Neural progenitor cell (in vitro differentiated cells): ENCODE data around the gene LDLRAD4.

Experiments
- CTCF ChIP-seq: fragments of 200-600 bp; sonication (generic); IDR thresholded peaks from 2 replicates; pipeline ENCODE4 v1.5.1; 2017; ENCODE audit warnings: antibody characterized with exemption, mild to moderate bottlenecking
- EZH2 ChIP-seq: fragments of 200-600 bp; sonication (generic); IDR thresholded peaks from 2 replicates; pipeline ENCODE4 v1.6.1; 2017; ENCODE audit warnings: antibody characterized with exemption, mild to moderate bottlenecking, moderate library complexity

- TF ChIP-seq EZH2 (no peak), CTCF (no peak)
Observed at GRCh38 chr18:13572721-13573120, 354.2 kb downstream of the LDLRAD4 start.
